Measurements from ENCODE around the gene RBM39.

DNA sequence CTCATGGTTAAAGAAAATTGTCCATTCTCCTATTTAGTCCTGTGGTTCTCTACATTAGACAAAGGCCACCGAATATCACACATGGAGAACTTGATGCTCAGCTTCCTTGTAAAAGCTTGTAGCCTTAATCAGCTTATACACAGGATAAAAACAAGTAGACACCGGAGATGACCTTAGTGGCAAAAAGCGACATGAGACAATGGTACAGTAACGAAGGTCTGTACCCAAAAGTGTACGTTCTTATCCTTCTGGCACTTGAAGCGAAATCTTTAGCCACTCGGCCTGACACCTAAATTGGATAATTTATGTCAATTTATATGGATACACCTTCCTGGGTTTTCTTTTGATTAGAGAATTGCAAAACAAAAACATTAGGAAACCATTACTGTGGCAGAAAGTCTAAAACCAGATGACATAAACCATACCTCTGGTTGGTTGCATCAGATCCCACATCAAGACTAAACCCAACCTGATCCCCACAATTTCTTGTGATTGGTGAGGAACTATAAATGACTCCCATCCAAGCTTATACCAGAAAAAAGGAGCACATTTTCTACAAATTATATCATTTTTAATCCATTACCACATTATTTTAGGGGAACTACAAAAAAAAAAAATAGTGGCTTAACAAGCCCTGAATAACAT lies 6.1 kb downstream of the RBM39 start:
- TF ChIP-seq CTCF (IDR thresholded peaks at IDR 0.05) (no peak), ZFX (IDR thresholded peaks at IDR 0.05; ENCODE audit: borderline replicate concordance) (no peak)
